Kidney glomerular epithelial cell (primary cell): ENCODE measurements around the gene HBD.

Experiments
- DNase-seq: peaks from one replicate; lab custom pipeline; 2025; lab: John Stamatoyannopoulos, UW

Gene HBD

DNA sequence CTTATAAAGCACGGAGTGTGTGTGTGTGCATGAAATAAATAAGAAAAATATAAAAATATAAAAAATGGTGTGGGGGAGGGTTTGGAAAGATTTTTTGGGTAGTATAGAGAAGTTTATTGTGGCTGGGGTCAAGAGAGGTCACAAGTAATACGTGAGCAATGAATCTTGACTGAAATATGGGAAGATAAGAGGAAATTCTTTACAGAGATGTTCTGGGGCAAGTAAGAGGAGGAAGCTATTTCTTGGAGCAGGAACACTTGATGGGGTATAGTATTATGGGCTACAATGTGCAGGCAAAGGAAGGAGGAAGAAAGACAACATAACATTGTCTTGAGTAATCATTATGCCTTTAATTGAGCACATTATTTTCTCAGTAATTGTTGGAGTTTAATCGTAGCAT, 2.1 kb downstream of the HBD start:
- DNase-seq: no peak

DNA sequence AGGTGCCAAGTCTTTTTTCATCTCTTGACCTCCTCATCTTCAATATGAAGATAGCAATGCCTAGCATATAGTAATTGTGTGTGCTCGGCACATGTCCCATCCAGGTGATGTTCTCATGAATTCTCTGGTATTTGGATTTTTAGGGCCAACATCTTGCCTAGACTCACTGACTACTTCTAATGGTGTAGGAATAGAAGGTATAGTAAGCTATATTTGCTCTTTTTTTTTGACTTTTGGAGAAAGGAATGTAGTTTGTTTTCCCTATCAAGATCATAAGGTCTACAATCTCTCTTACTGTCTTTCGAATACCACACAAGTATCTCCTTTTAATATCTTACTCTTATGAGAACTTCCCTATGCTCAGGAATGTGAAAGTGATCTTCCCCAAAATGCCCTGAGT, 3.2 kb downstream of the HBD start:
- DNase-seq: no peak

DNA sequence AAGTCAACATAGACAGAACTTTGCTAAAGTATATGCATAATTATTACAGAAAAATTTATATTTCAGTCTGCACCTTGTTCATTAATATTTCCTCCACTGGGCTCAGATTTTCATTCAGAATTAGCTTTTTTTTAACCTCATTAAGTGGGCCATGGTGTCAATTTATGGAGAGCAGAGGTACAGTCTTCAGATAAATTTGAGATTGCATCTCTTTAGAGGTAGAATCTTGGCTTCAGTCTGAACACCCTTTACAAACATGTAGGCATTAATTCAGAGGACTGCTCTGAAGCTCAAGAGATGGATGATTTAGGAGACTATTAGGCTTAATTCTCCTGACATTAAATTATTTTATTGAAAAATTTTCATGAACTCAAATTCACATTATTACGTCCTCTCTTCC, 4.0 kb downstream of the HBD start:
- no peak for DNase-seq

DNA sequence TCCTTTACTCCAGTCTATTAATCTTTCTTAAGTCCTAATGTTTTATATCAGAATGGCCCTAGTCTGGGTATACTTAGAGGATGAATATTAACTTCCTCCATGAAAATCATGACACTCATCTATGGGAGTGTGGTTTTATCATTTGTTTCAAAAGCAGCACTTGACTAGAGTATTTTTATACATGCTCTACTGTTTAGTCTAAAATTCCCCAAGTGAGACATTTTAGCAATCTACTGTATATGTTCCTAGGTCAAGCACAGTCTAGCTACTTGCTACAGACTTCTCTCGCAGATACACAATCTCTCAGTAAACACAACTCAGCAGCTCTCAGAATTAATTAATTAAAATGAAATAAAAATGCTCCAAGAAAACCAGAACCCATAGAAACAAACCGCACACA, 4.5 kb downstream of the HBD start:
- no peak for DNase-seq

DNA sequence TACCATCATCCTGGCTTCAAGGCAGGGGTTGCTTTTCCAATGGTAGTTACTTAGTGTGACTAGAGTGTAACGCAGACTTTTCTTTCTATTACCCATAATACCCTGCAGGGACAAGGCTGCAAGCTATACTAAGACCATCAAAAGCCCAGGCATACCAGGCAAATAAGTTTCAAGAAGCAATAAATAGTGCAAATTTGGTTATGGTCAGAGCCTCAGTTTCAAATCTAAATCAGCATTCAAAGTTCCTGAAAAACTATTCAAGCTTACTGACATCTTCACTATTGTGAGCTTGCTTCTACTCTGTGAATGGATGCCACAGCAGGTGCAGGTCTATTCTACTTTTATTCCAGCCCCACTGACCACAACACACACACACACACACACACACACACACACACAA, 4.9 kb downstream of the HBD start:
- no peak for DNase-seq

DNA sequence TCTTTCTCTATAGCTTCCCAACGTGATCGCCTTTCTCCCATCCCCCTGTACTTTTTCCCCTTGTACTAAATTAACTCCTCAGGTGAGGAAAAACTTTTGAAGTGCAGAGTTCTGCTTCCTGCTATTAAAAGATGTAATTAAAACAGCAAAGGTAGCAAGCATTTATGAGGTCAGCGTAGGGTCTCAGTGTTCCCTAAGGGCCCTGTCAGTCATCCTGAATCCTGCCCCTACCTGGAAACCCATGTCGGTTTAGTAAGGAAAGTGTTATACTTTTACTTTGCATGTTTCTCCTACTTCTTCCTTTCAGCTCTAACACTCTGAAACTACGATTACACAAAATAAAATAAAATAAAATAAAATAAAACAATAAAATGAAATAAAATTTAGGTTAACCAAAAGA, 6.2 kb downstream of the HBD start:
- DNase-seq: no peak

DNA sequence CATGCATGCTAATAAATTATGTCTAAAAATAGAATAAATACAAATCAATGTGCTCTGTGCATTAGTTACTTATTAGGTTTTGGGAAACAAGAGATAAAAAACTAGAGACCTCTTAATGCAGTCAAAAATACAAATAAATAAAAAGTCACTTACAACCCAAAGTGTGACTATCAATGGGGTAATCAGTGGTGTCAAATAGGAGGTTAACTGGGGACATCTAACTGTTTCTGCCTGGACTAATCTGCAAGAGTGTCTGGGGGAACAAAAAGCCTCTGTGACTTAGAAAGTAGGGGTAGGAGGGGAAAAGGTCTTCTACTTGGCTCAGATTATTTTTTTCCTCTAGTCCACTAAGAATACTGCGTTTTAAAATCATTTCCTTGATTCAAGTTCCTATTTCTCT, 6.6 kb downstream of the HBD start:
- no peak for DNase-seq

DNA sequence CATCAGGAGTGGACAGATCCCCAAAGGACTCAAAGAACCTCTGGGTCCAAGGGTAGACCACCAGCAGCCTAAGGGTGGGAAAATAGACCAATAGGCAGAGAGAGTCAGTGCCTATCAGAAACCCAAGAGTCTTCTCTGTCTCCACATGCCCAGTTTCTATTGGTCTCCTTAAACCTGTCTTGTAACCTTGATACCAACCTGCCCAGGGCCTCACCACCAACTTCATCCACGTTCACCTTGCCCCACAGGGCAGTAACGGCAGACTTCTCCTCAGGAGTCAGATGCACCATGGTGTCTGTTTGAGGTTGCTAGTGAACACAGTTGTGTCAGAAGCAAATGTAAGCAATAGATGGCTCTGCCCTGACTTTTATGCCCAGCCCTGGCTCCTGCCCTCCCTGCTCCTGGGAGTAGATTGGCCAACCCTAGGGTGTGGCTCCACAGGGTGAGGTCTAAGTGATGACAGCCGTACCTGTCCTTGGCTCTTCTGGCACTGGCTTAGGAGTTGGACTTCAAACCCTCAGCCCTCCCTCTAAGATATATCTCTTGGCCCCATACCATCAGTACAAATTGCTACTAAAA, 7.5 kb downstream of the HBD start, which contains the start of gene HBB:
Gene HBB, minus strand, starts transcription at position 340 of the 579 bp plus-strand sequence. Its CDS starts 50 bp downstream, at position 290.
- DNase-seq: no peak

DNA sequence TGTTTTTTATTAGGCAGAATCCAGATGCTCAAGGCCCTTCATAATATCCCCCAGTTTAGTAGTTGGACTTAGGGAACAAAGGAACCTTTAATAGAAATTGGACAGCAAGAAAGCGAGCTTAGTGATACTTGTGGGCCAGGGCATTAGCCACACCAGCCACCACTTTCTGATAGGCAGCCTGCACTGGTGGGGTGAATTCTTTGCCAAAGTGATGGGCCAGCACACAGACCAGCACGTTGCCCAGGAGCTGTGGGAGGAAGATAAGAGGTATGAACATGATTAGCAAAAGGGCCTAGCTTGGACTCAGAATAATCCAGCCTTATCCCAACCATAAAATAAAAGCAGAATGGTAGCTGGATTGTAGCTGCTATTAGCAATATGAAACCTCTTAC, 8.8 kb downstream of the HBD start:
- DNase-seq: no peak

DNA sequence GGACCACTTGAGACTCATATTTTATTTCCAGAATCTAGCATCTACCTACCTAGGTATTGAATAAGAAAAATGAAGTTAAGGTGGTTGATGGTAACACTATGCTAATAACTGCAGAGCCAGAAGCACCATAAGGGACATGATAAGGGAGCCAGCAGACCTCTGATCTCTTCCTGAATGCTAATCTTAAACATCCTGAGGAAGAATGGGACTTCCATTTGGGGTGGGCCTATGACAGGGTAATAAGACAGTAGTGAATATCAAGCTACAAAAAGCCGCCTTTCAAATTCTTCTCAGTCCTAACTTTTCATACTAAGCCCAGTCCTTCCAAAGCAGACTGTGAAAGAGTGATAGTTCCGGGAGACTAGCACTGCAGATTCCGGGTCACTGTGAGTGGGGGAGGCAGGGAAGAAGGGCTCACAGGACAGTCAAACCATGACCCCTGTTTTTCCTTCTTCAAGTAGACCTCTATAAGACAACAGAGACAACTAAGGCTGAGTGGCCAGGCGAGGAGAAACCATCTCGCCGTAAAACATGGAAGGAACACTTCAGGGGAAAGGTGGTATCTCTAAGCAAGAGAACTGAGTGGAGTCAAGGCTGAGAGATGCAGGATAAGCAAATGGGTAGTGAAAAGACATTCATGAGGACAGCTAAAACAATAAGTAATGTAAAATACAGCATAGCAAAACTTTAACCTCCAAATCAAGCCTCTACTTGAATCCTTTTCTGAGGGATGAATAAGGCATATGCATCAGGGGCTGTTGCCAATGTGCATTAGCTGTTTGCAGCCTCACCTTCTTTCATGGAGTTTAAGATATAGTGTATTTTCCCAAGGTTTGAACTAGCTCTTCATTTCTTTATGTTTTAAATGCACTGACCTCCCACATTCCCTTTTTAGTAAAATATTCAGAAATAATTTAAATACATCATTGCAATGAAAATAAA, 9.5 kb downstream of the HBD start:
- DNase-seq: no peak

DNA sequence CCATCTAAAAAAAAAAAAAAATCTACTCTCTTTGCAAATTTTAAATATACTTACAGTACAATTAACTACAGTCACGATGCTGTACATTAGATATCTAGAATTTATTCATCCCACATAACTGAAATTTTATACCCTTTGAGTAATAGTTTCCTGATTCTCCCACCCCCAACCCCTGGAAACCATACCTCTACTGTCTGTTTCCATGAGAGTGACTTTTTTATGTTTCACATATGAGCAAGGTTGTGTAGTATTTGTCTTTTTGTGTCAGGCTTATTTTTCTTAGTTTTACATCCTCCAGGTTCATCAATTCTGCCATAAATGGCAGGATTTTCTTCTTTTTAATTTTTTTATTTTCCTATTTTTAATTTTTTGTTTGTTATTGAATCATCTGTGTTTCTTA, 10.6 kb downstream of the HBD start:
- DNase-seq: no peak

DNA sequence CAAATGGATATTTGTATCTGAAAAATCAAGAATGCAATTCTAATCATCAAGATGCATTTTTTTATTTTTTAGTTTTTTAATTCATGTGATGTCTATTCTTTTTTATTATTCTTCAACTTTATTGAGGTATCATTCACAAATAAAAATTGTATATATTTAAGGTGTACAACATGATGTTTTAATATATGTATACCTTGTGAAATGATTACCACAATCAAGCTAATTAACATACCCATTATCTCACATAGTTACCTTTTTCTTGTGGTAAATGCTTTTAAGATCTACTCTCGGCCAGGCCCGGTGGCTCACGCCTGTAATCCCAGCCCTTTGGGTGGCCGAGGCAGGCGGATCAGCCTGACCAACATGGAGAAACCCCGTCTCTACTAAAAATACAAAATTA, 11.1 kb downstream of the HBD start:
- no peak for DNase-seq

DNA sequence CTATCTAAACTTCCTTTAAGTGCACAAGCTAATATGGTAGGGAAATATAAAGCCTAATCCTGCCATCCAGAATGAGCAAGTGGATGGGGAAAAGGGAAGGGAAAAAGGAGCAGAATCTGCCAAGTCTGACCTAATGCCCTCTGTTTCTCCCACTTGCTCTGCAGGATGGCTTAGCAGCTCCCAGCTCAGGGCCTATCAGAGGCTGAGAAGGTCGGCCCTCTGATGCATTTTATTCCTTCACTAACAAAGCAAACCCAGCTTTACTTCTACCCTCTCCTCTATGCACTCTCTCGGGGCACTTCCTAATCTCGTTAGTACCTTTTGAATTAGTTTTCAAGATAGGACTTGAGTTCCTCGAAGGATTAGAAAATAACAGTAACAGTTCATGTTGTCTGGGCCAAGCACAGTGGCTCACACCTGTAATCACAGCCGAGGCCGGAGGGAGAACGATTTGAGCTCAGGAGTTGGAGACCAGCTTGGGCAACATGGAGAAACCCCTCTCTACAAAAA, 23.9 kb downstream of the HBD start:
- DNase-seq: no peak

DNA sequence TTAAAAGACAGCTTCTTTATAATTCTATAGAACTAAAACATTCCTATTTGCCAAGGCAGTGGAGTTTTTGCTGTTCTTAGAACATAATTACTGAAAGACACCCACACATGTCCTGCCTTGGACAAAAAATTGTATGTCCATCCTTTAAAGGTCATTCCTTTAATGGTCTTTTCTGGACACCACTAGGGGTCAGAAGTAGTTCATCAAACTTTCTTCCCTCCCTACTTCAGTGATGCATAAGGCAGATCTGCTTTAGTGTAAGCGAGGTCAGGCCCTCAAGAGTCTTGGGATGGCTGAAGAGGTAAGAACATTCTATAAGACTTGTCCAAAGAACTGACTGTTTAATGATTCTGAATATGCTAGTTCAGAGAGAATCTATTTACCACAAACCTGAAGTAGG, 29.5 kb downstream of the HBD start:
- peak; percentile 25 for DNase-seq

DNA sequence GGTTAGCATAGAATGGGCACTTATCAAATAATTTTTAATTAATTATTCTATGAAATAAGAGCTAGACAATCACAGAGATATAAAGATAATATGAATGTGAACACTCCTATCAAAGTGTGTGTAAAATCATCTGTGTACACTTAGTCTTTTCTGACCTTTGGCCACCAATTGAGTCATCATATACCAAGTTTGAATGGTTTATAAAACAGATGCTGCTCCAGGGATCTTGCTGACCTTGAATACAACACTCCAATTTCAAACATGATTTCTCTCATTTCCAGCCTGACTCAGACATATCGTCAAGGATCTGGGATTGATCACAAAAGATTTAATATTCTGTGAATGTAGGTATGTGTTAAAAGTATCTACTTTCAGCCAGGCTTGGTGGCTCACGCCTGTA, 30.9 kb downstream of the HBD start:
- DNase-seq: no peak

DNA sequence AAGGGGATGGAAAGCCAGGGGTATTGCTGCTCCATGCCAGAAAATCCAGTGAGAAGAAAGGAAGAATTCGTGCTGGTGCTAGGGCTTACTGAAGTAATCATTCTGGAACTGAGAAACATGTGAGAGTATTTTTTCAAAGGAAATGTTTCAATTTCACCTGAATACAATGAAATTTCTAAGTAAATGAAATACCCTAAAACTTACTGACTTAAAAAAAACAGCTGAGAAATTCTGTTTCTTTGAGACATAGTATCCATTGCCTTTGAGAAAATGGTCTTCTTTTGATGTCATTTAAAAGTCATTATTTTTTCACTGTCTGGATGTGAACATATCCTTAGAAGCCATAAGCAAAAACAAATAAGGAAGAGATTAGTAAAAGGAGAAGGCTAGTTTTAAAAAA, 33.7 kb downstream of the HBD start, which contains the start of gene OR51V1:
Gene OR51V1, minus strand, starts transcription at position 101 of the 400 bp plus-strand sequence. Its CDS starts 0 bp downstream, at position 101.
- DNase-seq: no peak

DNA sequence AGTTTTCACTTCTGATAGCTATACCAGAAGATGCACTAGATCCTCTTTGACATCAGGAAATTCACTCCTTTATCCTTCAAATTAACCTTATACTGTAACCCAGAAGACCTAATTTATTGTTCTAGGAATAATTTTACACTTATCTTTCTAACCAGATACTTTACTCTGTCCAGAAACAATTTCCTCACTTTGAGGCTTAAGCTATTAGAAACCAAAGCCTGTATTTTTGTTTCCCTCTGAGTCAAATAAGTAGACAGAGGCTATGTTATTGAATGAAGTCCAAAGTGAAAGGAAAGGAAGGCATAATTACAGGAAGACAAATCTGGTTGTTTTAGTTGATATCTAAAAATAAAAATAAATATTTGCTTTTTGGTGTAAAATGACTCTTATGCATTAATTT, 36.0 kb downstream of the HBD start:
- no peak for DNase-seq

DNA sequence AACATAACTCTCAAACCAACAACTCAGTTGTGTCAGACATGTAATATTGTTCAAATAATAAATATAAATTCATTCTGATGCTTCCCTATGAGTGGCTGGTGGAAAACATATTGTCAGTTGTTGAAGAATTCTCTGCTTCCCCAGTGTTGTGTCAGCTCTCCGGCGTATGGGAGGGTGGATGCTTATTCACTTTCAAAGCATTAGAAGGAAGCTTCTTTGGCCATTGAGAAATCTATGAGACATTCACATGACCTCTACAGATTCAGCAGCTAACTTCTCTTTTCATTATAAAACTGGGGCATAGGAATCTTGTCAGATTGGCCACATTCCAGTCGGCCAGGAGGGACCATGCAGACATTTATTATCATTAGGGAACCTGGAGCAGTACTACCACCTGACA, 36.7 kb downstream of the HBD start:
- DNase-seq: no peak

DNA sequence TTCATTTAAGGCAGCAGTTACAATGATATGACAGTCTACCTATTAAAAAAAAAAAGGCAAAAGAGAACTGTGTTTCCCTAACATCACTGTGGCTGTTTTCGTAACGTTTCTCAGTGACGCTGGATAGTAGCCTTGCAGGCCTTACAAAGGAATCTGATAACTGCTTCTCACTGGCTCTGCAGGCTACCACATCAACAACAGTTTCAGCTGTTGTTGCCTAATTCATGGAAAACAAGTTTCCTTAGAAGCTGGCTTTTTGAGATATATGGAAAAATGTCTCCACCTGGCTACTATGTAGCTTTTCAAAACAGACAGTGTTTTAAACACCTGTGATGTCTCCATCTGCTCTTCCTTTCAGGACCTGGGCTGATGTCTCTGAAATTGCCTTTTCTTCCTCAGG, 37.6 kb downstream of the HBD start:
- DNase-seq: no peak

DNA sequence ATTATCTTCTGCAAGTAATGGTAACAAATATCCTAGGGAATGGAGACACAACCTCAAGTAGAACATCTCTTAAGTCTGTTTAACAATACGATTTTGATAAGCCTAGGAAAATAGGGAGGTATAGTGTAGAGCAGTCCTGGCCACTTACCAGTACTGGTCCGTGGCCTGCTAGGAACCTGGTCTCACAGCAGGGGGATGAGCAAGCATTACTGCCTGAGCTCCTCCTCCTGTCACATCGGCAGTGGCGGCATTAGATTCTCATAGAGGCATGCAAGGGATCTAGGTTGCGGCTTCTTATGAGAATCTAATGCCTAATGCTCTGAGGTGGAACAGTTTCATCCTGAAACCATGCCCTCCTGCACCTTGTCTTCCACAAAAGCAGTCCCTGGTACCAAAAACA, 38.2 kb downstream of the HBD start:
- DNase-seq: no peak

DNA sequence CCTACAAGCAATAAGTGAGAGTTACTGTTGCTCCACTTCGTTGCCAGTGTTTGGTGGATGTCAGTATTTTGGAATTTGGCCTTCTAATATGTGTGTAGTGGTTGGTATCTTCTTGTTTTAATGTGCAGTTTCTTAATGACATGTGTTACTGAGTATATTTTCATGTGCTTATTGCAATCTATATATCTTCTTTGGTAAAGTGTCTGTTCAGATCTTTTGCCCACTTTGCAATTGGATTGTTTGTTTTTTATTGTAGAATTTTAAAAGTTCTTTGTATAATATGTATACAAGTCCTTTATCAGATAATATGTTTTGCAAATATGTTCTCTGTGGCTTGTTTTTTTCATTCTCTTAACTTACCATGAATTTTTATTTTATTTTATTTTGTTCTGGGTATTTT, 41.5 kb downstream of the HBD start:
- DNase-seq: no peak

DNA sequence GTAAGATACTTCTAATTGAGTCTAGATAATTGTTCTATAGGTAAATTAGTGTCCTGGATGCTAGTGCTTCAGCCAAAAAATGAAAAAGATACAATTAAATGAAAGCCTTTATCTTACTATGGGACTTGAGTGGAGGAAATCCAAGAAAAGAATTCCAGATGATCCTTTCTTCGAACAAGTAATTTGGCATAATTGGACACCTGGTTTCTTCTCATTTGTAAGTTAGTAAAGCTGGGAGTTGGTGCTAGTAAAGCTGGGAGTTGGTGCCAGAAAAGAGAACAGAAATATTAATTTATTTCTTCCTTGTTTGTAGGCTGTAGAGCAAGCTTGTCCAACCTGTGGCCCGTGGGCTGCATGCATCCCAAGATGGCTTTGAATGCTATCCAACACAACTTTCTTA, 46.1 kb downstream of the HBD start:
- no peak for DNase-seq
